GM12878 (cell line): ENCODE results near the gene ING5. TPM values are rescaled to one million over a fixed set of nuclear protein-coding genes. Genes with fewer than 3 reads are reported as not detected.

Experiments
- ATAC-seq: fragments of 200-7000 bp; cut with Tn5 transposase; 3 replicates; pipeline ENCODE4 v1.9.1; 2020; ENCODE audit warnings: mild to moderate bottlenecking, moderate library complexity
- BruUV-seq: library from RNA; stranded (reverse); fragments of 400-500 nt; replicated peaks from 2 replicates; lab custom pipeline; 2021; lab: Mats Ljungman, UMichigan
- CTCF ChIA-PET: fragments of 300-600 bp; sonication (Branson Sonifier 250); formaldehyde crosslinking; extraction: SDS; loops from one replicate; lab custom pipeline; 2021; ENCODE audit warnings: inconsistent platforms; lab: Yijun Ruan, JAX
- POLR2A ChIA-PET: fragments of 350-600 bp; formaldehyde crosslinking; extraction: SDS; loops from one replicate; lab custom pipeline; 2021; ENCODE audit warnings: inconsistent platforms; lab: Charles Lee
- RAD21 ChIA-PET: fragments of 300-600 bp; sonication (Branson Sonifier 250); formaldehyde crosslinking; loops from one replicate; lab custom pipeline; 2023; ENCODE audit warnings: antibody characterized with exemption; ENCODE audit not compliant: unreplicated experiment; lab: Charles Lee
- SMC1A ChIA-PET: fragments of 300-600 bp; sonication (Branson Sonifier 250); formaldehyde crosslinking; loops from one replicate; lab custom pipeline; 2023; ENCODE audit not compliant: unreplicated experiment, uncharacterized antibody; lab: Charles Lee
- DNase-seq: peaks from one replicate; pipeline ENCODE4 v3.0.0-alpha.2; 2011; ENCODE audit warnings: low read depth, low spot score
- FAIRE-seq: peaks from 3 replicates; lab custom pipeline; 2011; peaks lifted over from hg19 to GRCh38; lab: Jason Lieb, UNC
- H2AFZ ChIP-seq: 2 replicates; pipeline ENCODE4 v1.6.0; 2011; ENCODE audit warnings: low read depth, low read length, control low read depth; ENCODE audit not compliant: control insufficient read depth
- H3K27ac ChIP-seq: 2 replicates; pipeline ENCODE4 v1.5.1; 2011; ENCODE audit warnings: control low read depth; ENCODE audit not compliant: control insufficient read depth, insufficient read depth
- H3K27me3 ChIP-seq, 2 experiments: replicated peaks in 1 of 2; 2 replicates each; pipeline versions ENCODE4 v1.6.0 to v1.6.1; 2011; ENCODE audit warnings: low read length in 1 of 2; ENCODE audit not compliant: control insufficient read depth in 2 of 2, insufficient read depth in 2 of 2
- H3K36me3 ChIP-seq, 2 experiments: 2 replicates each; pipeline ENCODE4 v1.5.1; 2011; ENCODE audit warnings: low read length in 1 of 2; ENCODE audit not compliant: control insufficient read depth in 2 of 2, insufficient read depth in 2 of 2
- H3K4me1 ChIP-seq: 2 replicates; pipeline ENCODE4 v1.6.1; 2011; ENCODE audit warnings: mild to moderate bottlenecking, low read length, moderate library complexity, mixed read lengths; ENCODE audit not compliant: control insufficient read depth, insufficient read depth
- H3K4me2 ChIP-seq: 2 replicates; pipeline ENCODE4 v1.6.0; 2011; ENCODE audit warnings: control low read depth; ENCODE audit not compliant: control insufficient read depth, insufficient read depth
- H3K4me3 ChIP-seq: fragments of 200-600 bp; sonication (generic); 2 replicates; pipeline ENCODE4 v1.5.1; 2016
- H3K79me2 ChIP-seq: 2 replicates; pipeline ENCODE4 v1.6.0; 2011; ENCODE audit warnings: low read length; ENCODE audit not compliant: control insufficient read depth, insufficient read depth
- H3K9ac ChIP-seq: 2 replicates; pipeline ENCODE4 v1.8.0; 2011; ENCODE audit warnings: low read length, control low read depth, mixed read lengths; ENCODE audit not compliant: control insufficient read depth, insufficient read depth
- H3K9me3 ChIP-seq: replicated peaks from 3 replicates; pipeline ENCODE4 v1.5.1; 2011; ENCODE audit warnings: mild to moderate bottlenecking, low read length; ENCODE audit not compliant: control insufficient read depth, insufficient read depth
- H4K20me1 ChIP-seq: 2 replicates; pipeline ENCODE4 v1.6.0; 2011; ENCODE audit not compliant: control insufficient read depth, insufficient read depth
- BHLHE40 ChIP-seq, 2 experiments: fragments of 450-650 bp in 1 of 2; IDR thresholded peaks; 2 replicates each; pipeline ENCODE4 v1.6.1; 2011 to 2017; ENCODE audit warnings: low read depth in 2 of 2, borderline replicate concordance in 1 of 2, improper control_type of control experiment in 1 of 2, low read length in 1 of 2, mild to moderate bottlenecking in 1 of 2
- E4F1 ChIP-seq: fragments of 450-650 bp; IDR thresholded peaks from 2 replicates; pipeline ENCODE4 v1.6.1; 2018; ENCODE audit warnings: borderline replicate concordance, mild to moderate bottlenecking; ENCODE audit not compliant: partially characterized antibody
- FOS ChIP-seq: IDR thresholded peaks from 3 replicates; pipeline ENCODE4 v1.6.1; 2011; ENCODE audit warnings: borderline replicate concordance; ENCODE audit not compliant: insufficient read length; ENCODE audit errors: extremely low read depth
- IKZF1 ChIP-seq: fragments of 450-650 bp; conservative IDR thresholded peaks from 2 replicates; pipeline ENCODE4 v1.6.1; 2017; ENCODE audit warnings: antibody characterized with exemption, mild to moderate bottlenecking
- PAX8 ChIP-seq: fragments of 450-650 bp; IDR thresholded peaks from 2 replicates; pipeline ENCODE4 v1.6.1; 2017; ENCODE audit warnings: mild to moderate bottlenecking, moderate library complexity
- RB1 ChIP-seq: fragments of 450-650 bp; formaldehyde crosslinking; IDR thresholded peaks from 2 replicates; pipeline ENCODE4 v1.6.1; 2017; ENCODE audit warnings: mild to moderate bottlenecking, borderline replicate concordance
- SIX5 ChIP-seq: IDR thresholded peaks from 2 replicates; pipeline ENCODE4 v1.6.1; 2011; ENCODE audit warnings: mild to moderate bottlenecking, low read depth, low read length, moderate library complexity; ENCODE audit not compliant: severe bottlenecking
- SRF ChIP-seq, 2 experiments: IDR thresholded peaks; 2 replicates each; pipeline ENCODE4 v1.6.1; 2011; ENCODE audit warnings: low read depth in 2 of 2, low read length in 2 of 2, mild to moderate bottlenecking in 1 of 2, moderate library complexity in 1 of 2
- STAT1 ChIP-seq: fragments of 450-650 bp; conservative IDR thresholded peaks from 2 replicates; pipeline ENCODE4 v1.6.1; 2014; ENCODE audit warnings: antibody characterized with exemption, mild to moderate bottlenecking
- TARDBP ChIP-seq: IDR thresholded peaks from 2 replicates; pipeline ENCODE4 v1.6.1; 2016; ENCODE audit warnings: borderline replicate concordance
- TCF12 ChIP-seq: IDR thresholded peaks from 2 replicates; pipeline ENCODE4 v1.6.1; 2011; ENCODE audit warnings: low read depth, mild to moderate bottlenecking, low read length
- USF2 ChIP-seq: IDR thresholded peaks from 2 replicates; pipeline ENCODE4 v1.6.1; 2011; ENCODE audit warnings: low read depth, low read length, improper control_type of control experiment, borderline replicate concordance
- ZBED1 ChIP-seq: IDR thresholded peaks from 2 replicates; pipeline ENCODE4 v1.6.1; 2016; ENCODE audit warnings: borderline replicate concordance
- ZNF274 ChIP-seq: IDR thresholded peaks from one replicate; pipeline ENCODE4 v1.8.0; 2011; ENCODE audit not compliant: insufficient read length, insufficient read depth
- WGBS: methylation state at CpG from one replicate; pipeline ENCODE4 v1.1.6; 2016; ENCODE audit warnings: low lambda C conversion rate; ENCODE audit not compliant: insufficient replicate concordance, insufficient coverage; ENCODE audit errors: missing lambda C conversion rate; 5-methylcytosine and 5-hydroxymethylcytosine counted together
- in situ Hi-C: fragments of 300-500 bp; cut with MboI; formaldehyde crosslinking; loops from 9 replicates; pipeline ENCODE4 v1.14.3; 2018; ENCODE audit warnings: mixed read lengths
- intact Hi-C: fragments of 100-400 bp; cut with micrococcal nuclease; formaldehyde crosslinking; loops from one replicate; pipeline ENCODE4 v1.14.2; 2022; ENCODE audit not compliant: unreplicated experiment
- polyA plus RNA-seq, 11 experiments: library from polyadenylated mRNA; depleted of rRNA in 4 of 11; unstranded in 6 of 11; stranded (reverse) in 5 of 11; fragments of >200 nt; fragmentation: Nextera tagmentation in 4 of 11; fragmentation: Illumina TruSeq in 1 of 11; extraction: Ambion mirVana in 4 of 11; extraction: Trizol in 1 of 11; gene quantifications; 1 replicate in 1 of 11; 2 replicates in 10 of 11; pipeline versions ENCODE4 v1.2.1 to v1.2.3, GENCODE V29; 2011 to 2016; ENCODE audit warnings: inconsistent platforms in 2 of 11, missing spikeins in 2 of 11, low read depth in 1 of 11
- total RNA-seq, 4 experiments: library from RNA; depleted of rRNA in 3 of 4; stranded (reverse); fragments of >200 nt in 3 of 4; fragmentation: Illumina TruSeq in 1 of 4; extraction: Trizol in 1 of 4; gene quantifications; 2 replicates each; pipeline versions ENCODE4 v1.2.1 to v1.2.3, GENCODE V29; 2013 to 2021
- TF ChIP-seq, protein P1 (sequence below): IDR thresholded peaks from 2 replicates; pipeline ENCODE4 v1.6.1; 2012; ENCODE audit warnings: improper control_type of control experiment, low read depth, low read length; ENCODE audit not compliant: insufficient replicate concordance

Gene ING5
- total and polyA plus RNA-seq, 10 of the 15 experiments (the other 5 are each of a cell fraction or from before 2014, with no cell fraction given) = 10.0 to 46.1 (median 27.2) TPM

DNA sequence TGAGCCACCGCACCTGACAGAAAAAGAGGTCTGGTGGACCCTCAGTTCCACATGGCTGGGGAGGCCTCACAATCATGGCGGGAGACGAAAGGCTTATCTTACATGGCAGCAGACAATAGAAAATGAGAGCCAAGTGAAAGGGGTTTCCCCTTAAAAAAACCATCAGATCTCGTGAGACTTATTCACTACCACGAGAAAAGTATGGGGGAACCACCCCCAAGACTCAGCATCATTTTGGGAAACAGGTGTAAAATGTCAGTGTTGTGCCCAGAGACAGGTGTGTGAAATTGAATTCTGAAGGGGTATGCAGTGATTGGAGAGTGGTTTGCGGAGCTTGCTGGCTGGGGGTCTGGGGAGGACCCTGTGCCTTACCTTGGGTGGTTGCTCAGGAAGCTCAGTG lies 28.0 kb downstream of the ING5 start:
- H3K9ac ChIP-seq = no peak overlapping the region
- H3K36me3 ChIP-seq = no peaks in the 10 kb centered on the region
- in situ Hi-C loops (no loop called here), intact Hi-C loops (loop anchor here (5.0 to 10.0 kb wide), 2 partner anchors 43 to 115 kb away; partner anchors contain the start of gene DTYMK)
- ChIA-PET SMC1A (no interaction called here), CTCF (interaction anchor here (0.6 to 1.9 kb wide), 3 partner anchors 27 to 157 kb away, joined by 3 to 6 read pairs (median 3); no protein-coding TSS in a partner anchor), POLR2A (no interaction called here), RAD21 (no interaction called here)
- no peaks in the 10 kb centered on the region for H3K27me3 ChIP-seq
- H3K4me2 ChIP-seq = no peak overlapping the region
- ATAC-seq (no peak), FAIRE-seq (no peak), DNase-seq (no peak)
- 43% methylated on average over 6 of the region's 6 CpGs for WGBS
- H4K20me1 ChIP-seq = no peaks in the 10 kb centered on the region; the same call in 1 of the 2 replicates
- H2AFZ ChIP-seq = no peak overlapping the region
- H3K27ac ChIP-seq = no peak overlapping the region
- BruUV-seq = no TSS peak
- H3K79me2 ChIP-seq = peaks cover 2% of the 10 kb centered on the region; the same call in 1 of the 2 replicates
- no peaks in the 10 kb centered on the region for H3K9me3 ChIP-seq
- H3K4me1 ChIP-seq = no peaks in the 10 kb centered on the region
- no peak overlapping the region for H3K4me3 ChIP-seq
- no peak for TF ChIP-seq SIX5
- TF ChIP-seq STAT1 = no peak
- no peak for TF ChIP-seq SRF (IDR thresholded peaks at IDR 0.05; ENCODE audit: low read depth in 2 of 2, low read length in 2 of 2)
- TF ChIP-seq, protein P1, sequence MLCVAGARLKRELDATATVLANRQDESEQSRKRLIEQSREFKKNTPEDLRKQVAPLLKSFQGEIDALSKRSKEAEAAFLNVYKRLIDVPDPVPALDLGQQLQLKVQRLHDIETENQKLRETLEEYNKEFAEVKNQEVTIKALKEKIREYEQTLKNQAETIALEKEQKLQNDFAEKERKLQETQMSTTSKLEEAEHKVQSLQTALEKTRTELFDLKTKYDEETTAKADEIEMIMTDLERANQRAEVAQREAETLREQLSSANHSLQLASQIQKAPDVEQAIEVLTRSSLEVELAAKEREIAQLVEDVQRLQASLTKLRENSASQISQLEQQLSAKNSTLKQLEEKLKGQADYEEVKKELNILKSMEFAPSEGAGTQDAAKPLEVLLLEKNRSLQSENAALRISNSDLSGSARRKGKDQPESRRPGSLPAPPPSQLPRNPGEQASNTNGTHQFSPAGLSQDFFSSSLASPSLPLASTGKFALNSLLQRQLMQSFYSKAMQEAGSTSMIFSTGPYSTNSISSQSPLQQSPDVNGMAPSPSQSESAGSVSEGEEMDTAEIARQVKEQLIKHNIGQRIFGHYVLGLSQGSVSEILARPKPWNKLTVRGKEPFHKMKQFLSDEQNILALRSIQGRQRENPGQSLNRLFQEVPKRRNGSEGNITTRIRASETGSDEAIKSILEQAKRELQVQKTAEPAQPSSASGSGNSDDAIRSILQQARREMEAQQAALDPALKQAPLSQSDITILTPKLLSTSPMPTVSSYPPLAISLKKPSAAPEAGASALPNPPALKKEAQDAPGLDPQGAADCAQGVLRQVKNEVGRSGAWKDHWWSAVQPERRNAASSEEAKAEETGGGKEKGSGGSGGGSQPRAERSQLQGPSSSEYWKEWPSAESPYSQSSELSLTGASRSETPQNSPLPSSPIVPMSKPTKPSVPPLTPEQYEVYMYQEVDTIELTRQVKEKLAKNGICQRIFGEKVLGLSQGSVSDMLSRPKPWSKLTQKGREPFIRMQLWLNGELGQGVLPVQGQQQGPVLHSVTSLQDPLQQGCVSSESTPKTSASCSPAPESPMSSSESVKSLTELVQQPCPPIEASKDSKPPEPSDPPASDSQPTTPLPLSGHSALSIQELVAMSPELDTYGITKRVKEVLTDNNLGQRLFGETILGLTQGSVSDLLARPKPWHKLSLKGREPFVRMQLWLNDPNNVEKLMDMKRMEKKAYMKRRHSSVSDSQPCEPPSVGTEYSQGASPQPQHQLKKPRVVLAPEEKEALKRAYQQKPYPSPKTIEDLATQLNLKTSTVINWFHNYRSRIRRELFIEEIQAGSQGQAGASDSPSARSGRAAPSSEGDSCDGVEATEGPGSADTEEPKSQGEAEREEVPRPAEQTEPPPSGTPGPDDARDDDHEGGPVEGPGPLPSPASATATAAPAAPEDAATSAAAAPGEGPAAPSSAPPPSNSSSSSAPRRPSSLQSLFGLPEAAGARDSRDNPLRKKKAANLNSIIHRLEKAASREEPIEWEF = no peak
- TF ChIP-seq RB1 = no peak
- no peak for TF ChIP-seq ZNF274
- no peak for TF ChIP-seq TARDBP
- peak in 1 of 2 experiments; percentile 1; a peak in 1 of 4 replicates for TF ChIP-seq BHLHE40 (IDR thresholded peaks at IDR 0.05; ENCODE audit: borderline replicate concordance in 1 of 2, low read depth in 2 of 2, low read length in 1 of 2)
- TF ChIP-seq FOS = no peak
- no peak for TF ChIP-seq ZBED1
- TF ChIP-seq TCF12 = 0 out of 2 replicates have a peak, but pooled peaks have one; percentile 46
- no peak for TF ChIP-seq USF2
- no peak for TF ChIP-seq E4F1
- no peak for TF ChIP-seq PAX8
- no peak for TF ChIP-seq IKZF1
